IPS-18c (cell line): ENCODE data around the gene PACSIN3.

Experiments used
- H3K4me3 ChIP-seq: 2 replicates; pipeline ENCODE4 v1.7.0; 2013; ENCODE audit warnings: low read depth, mild to moderate bottlenecking, low read length, moderate library complexity; ENCODE audit not compliant: insufficient read depth
- H3K9me3 ChIP-seq: one replicate; pipeline ENCODE4 v1.6.1; 2013; ENCODE audit warnings: mild to moderate bottlenecking, low read length, moderate library complexity; ENCODE audit not compliant: control insufficient read depth, insufficient read depth

Gene PACSIN3

GRCh38 chr11:47163898-47164297 is 22.3 kb downstream of the PACSIN3 start:
- Histone ChIP-seq H3K4me3 (no peak overlapping the region), H3K9me3 (no peaks in the 10 kb centered on the region)

DNA sequence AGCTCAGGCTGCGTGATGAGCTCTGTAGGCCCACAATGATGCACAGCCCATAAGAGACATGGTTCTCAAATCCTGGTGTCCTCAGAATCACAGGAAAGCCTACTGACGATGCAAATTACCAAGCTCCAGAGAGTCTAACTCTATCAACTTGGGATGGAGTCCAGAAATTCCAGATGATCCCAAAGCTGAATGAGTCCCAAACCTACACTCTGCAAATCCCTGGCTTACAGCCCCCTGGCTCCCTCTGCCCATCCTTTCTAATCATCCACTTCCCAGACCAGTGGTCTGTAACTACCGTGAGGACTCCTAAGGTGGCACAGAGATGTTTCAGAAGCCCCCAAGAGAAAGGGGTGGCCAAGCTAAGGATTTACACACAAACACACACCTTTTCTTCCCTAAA is 23.0 kb downstream of the PACSIN3 start:
- H3K4me3 ChIP-seq = no peak overlapping the region

GRCh38 chr11:47162426-47162825 is 23.8 kb downstream of the PACSIN3 start:
- Histone ChIP-seq H3K9me3 (no peaks in the 10 kb centered on the region), H3K4me3 (no peak overlapping the region)

More for the DNA sequence above, 23.0 kb downstream of the PACSIN3 start:
- no peaks in the 10 kb centered on the region for H3K9me3 ChIP-seq

- Histone ChIP-seq H3K9me3 (no peaks in the 10 kb centered on the region), H3K4me3 (no peak overlapping the region)
These were observed 24.3 kb downstream of the PACSIN3 start for GRCh38 chr11:47161890-47162289.

GRCh38 chr11:47161134-47161854 is 24.9 kb downstream of the PACSIN3 start:
- no peaks in the 10 kb centered on the region for H3K9me3 ChIP-seq
- H3K4me3 ChIP-seq = no peak overlapping the region

DNA sequence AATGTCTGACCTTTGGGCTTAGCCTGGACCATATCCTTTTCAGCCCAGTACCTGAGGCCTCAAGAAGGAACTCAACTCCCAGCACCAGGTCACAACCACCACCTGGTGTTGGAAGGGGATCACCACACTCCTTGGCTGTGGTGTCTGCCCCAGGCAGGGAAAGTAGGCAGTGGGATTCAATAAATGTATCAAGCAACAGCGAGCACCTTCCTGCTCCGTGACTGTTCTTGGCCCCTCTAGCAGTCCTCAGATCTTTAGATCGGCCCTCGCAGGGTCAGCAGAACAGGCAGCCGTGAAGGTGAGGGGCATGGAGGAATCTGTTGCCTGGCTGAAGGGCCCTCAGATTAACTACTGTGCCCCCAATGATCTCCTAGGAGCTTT is 25.5 kb downstream of the PACSIN3 start:
- H3K9me3 ChIP-seq = no peaks in the 10 kb centered on the region

GRCh38 chr11:47158242-47158641 is 28.0 kb downstream of the PACSIN3 start:
- Histone ChIP-seq H3K9me3 (no peaks in the 10 kb centered on the region), H3K4me3 (no peak overlapping the region)

More for the DNA sequence above, 25.5 kb downstream of the PACSIN3 start:
- no peak overlapping the region for H3K4me3 ChIP-seq

DNA sequence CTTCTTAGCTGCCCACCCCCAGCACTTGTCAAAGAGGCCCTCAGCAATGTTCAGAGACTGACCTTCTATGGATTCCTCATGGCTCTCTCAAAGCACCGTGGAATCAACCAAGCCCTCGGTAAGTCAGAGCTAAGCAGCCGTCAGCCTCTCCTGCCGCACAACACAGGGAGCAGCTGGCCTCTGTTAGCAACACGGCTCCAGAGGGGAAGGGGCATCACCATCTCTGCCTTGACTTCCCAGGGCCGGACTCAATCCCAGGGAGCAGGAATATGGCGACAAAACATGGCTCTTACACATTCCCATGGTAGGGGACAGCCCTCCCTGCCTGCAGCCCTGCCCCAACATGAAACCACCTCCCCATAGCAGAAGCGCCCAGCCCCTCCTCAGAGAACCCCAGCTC is 28.4 kb downstream of the PACSIN3 start:
- no peak overlapping the region for H3K4me3 ChIP-seq
- no peaks in the 10 kb centered on the region for H3K9me3 ChIP-seq

- Histone ChIP-seq H3K4me3 (no peak overlapping the region), H3K9me3 (no peaks in the 10 kb centered on the region)
These were observed 29.3 kb downstream of the PACSIN3 start for GRCh38 chr11:47156951-47157350.

DNA sequence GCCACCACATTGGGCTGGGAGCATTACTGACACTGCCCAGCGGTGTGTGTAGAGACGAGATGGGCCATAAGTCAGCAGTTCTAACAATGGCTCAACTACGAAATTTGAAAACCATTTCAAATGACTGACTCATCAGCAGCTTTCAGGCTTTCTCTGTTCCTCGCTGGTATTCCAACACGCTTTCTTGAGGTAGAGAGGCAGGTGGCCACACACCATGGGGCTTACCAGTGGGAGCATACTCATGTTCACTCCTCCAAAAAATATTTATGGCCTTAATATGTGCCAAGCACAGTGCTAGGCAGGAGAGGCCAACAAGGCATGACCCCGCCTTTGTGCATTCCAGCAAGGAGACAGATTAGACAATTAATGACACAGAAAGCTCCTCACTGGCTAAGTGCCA is 29.9 kb downstream of the PACSIN3 start:
- Histone ChIP-seq H3K9me3 (no peaks in the 10 kb centered on the region), H3K4me3 (no peak overlapping the region)

- Histone ChIP-seq H3K4me3 (no peak overlapping the region), H3K9me3 (no peaks in the 10 kb centered on the region)
These were observed 30.4 kb downstream of the PACSIN3 start for GRCh38 chr11:47155879-47156278.

GRCh38 chr11:47154616-47155570 is 31.3 kb downstream of the PACSIN3 start:
- Histone ChIP-seq H3K4me3 (no peak overlapping the region), H3K9me3 (no peaks in the 10 kb centered on the region)

DNA sequence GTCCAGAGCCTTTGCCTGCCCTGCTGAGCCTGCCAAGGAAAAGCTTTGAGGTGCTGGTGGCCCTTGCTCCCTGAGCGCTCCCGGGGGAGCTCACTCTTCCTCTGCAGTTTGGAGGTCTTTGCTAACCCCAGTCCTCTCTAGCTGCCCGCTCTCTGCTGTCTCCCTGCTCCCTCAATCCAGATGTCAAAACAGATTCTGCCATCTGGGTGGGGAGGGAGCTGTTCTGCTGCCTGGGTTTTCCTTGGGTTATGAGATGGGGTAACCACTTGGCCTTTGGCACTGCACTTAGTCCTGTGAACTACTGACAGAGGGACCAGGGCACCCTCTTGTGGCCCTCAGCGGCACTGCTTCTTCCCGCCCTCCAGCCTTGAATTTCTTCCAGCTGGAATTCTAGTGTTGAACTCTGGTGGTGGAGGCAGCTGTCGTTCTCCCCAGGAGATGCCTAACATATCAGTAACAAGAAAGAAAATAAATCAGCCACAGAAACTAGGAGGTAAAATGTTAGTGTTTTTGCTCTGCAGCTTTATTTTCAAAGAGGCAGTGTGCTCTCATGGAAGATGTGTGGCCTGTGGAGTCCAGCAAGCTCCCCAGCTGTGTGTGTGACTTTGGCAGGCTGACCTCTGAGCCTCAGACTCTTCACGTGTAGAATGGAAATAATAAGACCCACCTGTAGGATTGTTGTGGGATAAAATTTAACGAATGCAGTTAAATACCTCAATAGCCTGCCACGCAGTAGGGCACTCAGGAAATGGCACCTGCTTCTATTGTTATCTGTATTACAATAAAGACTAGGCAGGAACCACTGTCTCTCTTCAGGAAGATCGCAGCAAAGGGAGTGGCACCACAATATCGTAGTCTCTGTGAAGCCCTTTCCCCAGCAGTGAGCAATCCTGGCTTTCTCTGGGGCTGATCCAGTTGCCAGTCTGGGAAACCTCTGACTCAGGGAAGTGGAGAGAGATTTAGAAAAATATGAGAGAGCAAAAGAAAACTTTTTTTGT is 33.0 kb downstream of the PACSIN3 start:
- H3K4me3 ChIP-seq = no peak overlapping the region

GRCh38 chr11:47152126-47152952 is 33.9 kb downstream of the PACSIN3 start:
- no peaks in the 10 kb centered on the region for H3K9me3 ChIP-seq
- no peak overlapping the region for H3K4me3 ChIP-seq

More for the DNA sequence above, 33.0 kb downstream of the PACSIN3 start:
- H3K9me3 ChIP-seq = no peaks in the 10 kb centered on the region

- Histone ChIP-seq H3K9me3 (no peaks in the 10 kb centered on the region), H3K4me3 (no peak overlapping the region)
These were observed 36.5 kb downstream of the PACSIN3 start for GRCh38 chr11:47149782-47150181.

GRCh38 chr11:47148903-47149531 is 37.2 kb downstream of the PACSIN3 start:
- Histone ChIP-seq H3K9me3 (no peaks in the 10 kb centered on the region), H3K4me3 (no peak overlapping the region)
